HUES6 (cell line): ENCODE data around the gene STX2.

Experiments used
- H3K27ac ChIP-seq: 2 replicates; pipeline ENCODE4 v1.7.0; 2013; ENCODE audit warnings: low read depth, mild to moderate bottlenecking, low read length, inconsistent platforms
- H3K27me3 ChIP-seq: 2 replicates; pipeline ENCODE4 v1.6.1; 2013; ENCODE audit warnings: low read length; ENCODE audit not compliant: control insufficient read depth, insufficient read depth
- H3K36me3 ChIP-seq: 2 replicates; pipeline ENCODE4 v1.6.1; 2013; ENCODE audit warnings: low read length; ENCODE audit not compliant: control insufficient read depth, insufficient read depth
- H3K4me1 ChIP-seq: 2 replicates; pipeline ENCODE4 v1.6.1; 2013; ENCODE audit warnings: low read length; ENCODE audit not compliant: control insufficient read depth, insufficient read depth
- H3K4me3 ChIP-seq: 2 replicates; pipeline ENCODE4 v1.5.1; 2013; ENCODE audit warnings: low read depth, low read length
- H3K9ac ChIP-seq: one replicate; pipeline ENCODE4 v1.6.1; 2013; ENCODE audit warnings: mild to moderate bottlenecking, low read length
- H3K9me3 ChIP-seq: 2 replicates; pipeline ENCODE4 v1.6.1; 2013; ENCODE audit warnings: low read depth, low read length; ENCODE audit not compliant: control insufficient read depth, insufficient read depth

The STX2 gene

DNA sequence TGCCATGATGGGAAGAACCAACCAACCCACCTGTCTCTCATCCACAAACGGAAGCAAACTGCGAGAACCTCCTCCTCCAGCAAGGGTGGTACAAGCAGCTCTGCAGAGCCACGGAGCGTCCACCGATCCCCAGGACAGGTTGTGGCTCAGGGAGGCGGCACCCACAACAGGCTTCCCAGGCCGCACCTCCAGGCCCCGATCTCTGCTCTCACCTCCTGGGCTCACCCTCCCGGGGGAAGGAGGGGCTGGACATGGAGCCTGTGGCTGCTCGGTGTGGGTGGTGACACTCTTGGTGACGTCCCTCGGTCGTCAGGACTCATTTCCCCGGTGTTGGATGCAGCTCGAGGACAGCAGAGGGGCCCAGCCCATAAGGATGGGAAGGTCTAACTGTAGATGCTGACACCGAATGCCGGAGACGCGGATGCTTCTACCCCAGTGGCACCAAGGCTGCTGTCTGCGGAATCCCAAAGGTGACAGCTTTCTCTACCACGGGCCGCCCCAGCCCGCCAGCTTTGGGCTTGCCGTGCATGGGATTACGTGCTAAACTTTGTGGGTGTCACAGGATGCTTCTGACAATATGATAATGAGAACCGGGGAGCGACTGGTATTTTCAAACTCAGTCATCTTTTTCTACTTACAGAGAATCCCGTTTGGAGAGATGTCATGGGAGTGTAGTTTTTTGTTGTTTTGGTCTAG, 58.0 kb downstream of the STX2 start:
- Histone ChIP-seq H3K4me1 (peaks cover 20% of the 10 kb centered on the region), H3K9ac (no peak overlapping the region), H3K36me3 (no peaks in the 10 kb centered on the region), H3K27me3 (no peaks in the 10 kb centered on the region), H3K9me3 (peaks cover 2% of the 10 kb centered on the region; the same call in 1 of the 2 replicates), H3K4me3 (no peak overlapping the region), H3K27ac (no peak overlapping the region)

DNA sequence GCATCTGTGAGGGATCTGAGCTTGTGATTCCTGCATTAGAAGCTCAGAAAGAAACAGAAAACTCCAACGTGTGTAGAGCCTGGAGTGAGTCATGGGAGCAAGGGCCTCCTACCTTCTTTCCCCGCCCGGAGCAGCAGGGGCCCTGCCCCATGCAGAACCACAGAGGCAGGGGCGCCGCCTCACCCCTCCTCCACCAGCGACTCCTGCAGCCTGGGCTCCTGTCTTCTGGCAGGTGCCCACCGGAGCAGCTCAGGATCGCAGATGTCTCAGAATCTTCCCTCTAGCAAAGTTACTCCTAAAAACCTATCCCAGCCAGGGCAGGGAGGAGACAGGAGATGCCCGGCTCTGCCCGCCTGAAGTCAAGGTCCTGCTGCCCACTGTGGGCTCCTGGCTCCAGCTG, 58.7 kb downstream of the STX2 start:
- Histone ChIP-seq H3K9me3 (no peaks in the 10 kb centered on the region; the same call in 1 of the 2 replicates), H3K4me3 (no peak overlapping the region), H3K36me3 (no peaks in the 10 kb centered on the region), H3K4me1 (peaks cover 27% of the 10 kb centered on the region), H3K27ac (no peak overlapping the region), H3K27me3 (peaks cover 2% of the 10 kb centered on the region; the same call in 1 of the 2 replicates), H3K9ac (no peak overlapping the region)

- no peaks in the 10 kb centered on the region for H3K36me3 ChIP-seq
- peaks cover 27% of the 10 kb centered on the region for H3K4me1 ChIP-seq
- no peak overlapping the region for H3K4me3 ChIP-seq
- H3K27ac ChIP-seq = no peak overlapping the region
- H3K27me3 ChIP-seq = peaks cover 3% of the 10 kb centered on the region; the same call in 1 of the 2 replicates
- H3K9ac ChIP-seq = no peak overlapping the region
- H3K9me3 ChIP-seq = no peaks in the 10 kb centered on the region
These were observed 60.3 kb downstream of the STX2 start for GRCh38 chr12:130778776-130779175.

- H3K4me1 ChIP-seq = peaks cover 13% of the 10 kb centered on the region
- 0 out of 2 replicates have a peak overlapping the region, but pooled peaks have one; percentile 50 for H3K4me3 ChIP-seq
- peaks cover 3% of the 10 kb centered on the region; the same call in 1 of the 2 replicates for H3K27me3 ChIP-seq
- H3K27ac ChIP-seq = no peak overlapping the region
- H3K9me3 ChIP-seq = no peaks in the 10 kb centered on the region
- H3K9ac ChIP-seq = no peak overlapping the region
- H3K36me3 ChIP-seq = no peaks in the 10 kb centered on the region
These were observed 62.2 kb downstream of the STX2 start for GRCh38 chr12:130776857-130777339.

DNA sequence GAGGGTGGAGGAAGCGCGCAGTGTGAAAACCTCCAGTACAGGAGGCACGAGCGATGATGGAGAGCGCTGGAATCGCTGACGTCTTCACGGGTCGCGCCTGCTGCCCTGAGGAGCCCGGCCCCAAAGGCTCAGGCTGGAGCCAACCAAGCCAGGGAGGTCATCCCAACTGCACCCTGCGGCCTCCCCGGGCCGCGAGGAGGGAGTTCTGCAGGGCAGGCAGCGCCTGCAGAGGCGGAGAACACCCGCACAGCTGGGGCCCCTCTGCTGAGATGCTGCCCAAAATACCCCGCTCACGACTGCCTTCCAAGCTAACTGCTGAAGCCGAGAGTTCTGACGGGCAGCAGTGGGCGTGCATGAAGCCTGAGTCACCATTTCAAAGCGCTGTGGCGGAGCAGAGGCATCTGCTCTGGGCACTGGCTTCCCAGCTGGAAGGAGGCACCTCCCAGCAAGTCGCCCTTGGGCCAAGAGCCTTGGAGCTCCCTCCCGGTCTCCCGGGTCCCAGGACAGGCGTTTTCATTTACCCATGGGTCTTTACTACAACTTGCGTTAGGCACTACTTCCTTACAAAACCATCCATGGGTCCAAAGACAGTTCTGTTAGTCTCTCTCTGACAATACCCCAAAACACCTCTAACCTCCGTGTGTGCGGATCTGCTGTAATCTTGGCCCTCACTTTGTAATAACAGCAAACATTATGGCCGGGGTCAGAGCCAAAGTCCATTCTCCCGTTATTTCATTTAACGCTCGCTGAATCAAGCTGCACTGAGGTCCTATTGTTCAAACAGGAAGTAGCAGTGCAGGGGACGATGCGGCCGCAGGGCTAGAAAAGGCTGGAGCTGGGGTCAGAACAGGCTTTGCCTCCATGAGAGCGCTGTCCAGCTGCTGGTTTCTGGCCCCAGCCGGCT, 62.8 kb downstream of the STX2 start:
- H3K27ac ChIP-seq = no peak overlapping the region
- peak overlapping the region; percentile 50 for H3K4me3 ChIP-seq
- H3K9ac ChIP-seq = no peak overlapping the region

DNA sequence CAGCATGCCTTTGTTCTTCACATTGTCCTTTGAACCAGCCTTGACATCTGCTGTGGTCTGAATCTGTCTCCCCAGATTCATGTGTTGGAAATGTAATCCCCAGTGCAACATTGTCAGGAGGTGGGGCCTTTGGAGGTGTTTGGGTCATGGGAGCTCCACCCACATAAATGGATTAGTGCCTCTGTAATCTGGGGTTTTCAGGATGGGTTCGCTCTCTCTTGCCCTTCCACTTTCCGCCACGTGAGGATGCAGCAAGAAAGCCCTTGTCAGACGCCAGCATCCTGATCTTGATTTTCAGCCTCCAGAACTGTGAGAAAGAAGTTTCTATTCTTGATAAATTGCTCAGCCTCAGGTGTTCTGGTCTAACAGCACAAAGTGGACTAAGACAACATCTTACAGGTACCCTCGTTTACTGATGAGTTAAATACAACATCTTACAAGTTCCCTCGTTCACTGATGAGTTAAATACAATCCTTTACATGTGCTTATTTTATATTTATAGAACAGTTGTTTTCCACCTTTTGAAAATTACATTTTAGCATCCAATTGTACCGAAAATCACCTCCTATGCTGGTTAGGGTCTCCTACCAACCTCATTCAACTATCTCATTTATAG, 68.5 kb downstream of the STX2 start:
- no peak overlapping the region for H3K9ac ChIP-seq
- no peak overlapping the region for H3K27ac ChIP-seq
- 0 out of 2 replicates have a peak, but pooled peaks cover 3% of the 10 kb centered on the region for H3K4me1 ChIP-seq
- peaks cover 3% of the 10 kb centered on the region; the same call in 1 of the 2 replicates for H3K27me3 ChIP-seq
- H3K4me3 ChIP-seq = no peak overlapping the region
- no peaks in the 10 kb centered on the region for H3K36me3 ChIP-seq
- peaks cover 1% of the 10 kb centered on the region for H3K9me3 ChIP-seq

More for the DNA sequence above, 62.8 kb downstream of the STX2 start:
- H3K36me3 ChIP-seq = no peaks in the 10 kb centered on the region
- H3K4me1 ChIP-seq = peaks cover 13% of the 10 kb centered on the region
- H3K27me3 ChIP-seq = peaks cover 3% of the 10 kb centered on the region; the same call in 1 of the 2 replicates
- no peaks in the 10 kb centered on the region for H3K9me3 ChIP-seq

- Histone ChIP-seq H3K36me3 (peaks cover 7% of the 10 kb centered on the region; the same call in 1 of the 2 replicates), H3K27ac (no peak overlapping the region), H3K4me3 (no peak overlapping the region), H3K27me3 (no peaks in the 10 kb centered on the region), H3K9ac (no peak overlapping the region), H3K9me3 (peaks cover 18% of the 10 kb centered on the region), H3K4me1 (no peaks in the 10 kb centered on the region)
These were observed 70.9 kb downstream of the STX2 start for GRCh38 chr12:130768120-130768519.

GRCh38 chr12:130766470-130766869, 72.6 kb downstream of the STX2 start:
- H3K27ac ChIP-seq = no peak overlapping the region
- peaks cover 7% of the 10 kb centered on the region; the same call in 1 of the 2 replicates for H3K36me3 ChIP-seq
- H3K27me3 ChIP-seq = 0 out of 2 replicates have a peak, but pooled peaks cover 4% of the 10 kb centered on the region
- no peak overlapping the region for H3K4me3 ChIP-seq
- no peak overlapping the region for H3K9ac ChIP-seq
- no peaks in the 10 kb centered on the region for H3K4me1 ChIP-seq
- peaks cover 18% of the 10 kb centered on the region for H3K9me3 ChIP-seq

DNA sequence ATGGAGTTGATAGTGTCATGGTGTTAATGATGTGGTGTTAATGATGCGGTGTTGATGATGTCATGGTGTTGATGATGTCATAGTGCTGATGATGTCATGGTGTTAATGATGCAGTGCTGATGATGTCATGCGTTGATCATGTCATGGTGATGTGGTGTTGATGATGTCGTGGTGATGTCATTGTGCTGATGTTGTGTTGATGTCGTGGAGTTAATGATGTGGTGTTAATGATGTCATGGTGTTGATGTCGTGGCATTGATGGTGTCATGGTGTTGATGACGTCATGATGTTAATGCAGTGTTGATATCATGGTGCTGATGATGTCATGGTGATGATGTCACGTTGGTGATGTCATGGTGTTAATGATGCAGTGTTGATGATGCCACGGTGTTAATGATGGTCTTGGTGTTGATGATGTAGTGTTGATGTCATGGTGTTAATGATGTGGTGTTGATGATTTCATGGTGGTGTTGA, 73.8 kb downstream of the STX2 start:
- Histone ChIP-seq H3K36me3 (peaks cover 7% of the 10 kb centered on the region; the same call in 1 of the 2 replicates), H3K9me3 (peaks cover 18% of the 10 kb centered on the region), H3K9ac (no peak overlapping the region), H3K4me1 (no peaks in the 10 kb centered on the region), H3K4me3 (no peak overlapping the region), H3K27me3 (0 out of 2 replicates have a peak, but pooled peaks cover 4% of the 10 kb centered on the region), H3K27ac (no peak overlapping the region)

- Histone ChIP-seq H3K9ac (no peak overlapping the region), H3K4me1 (no peaks in the 10 kb centered on the region)
These were observed 74.4 kb downstream of the STX2 start for GRCh38 chr12:130764475-130765185.

More at GRCh38 chr12:130764475-130765185, 74.4 kb downstream of the STX2 start:
- H3K9me3 ChIP-seq = peaks cover 18% of the 10 kb centered on the region
- H3K36me3 ChIP-seq = peaks cover 7% of the 10 kb centered on the region; the same call in 1 of the 2 replicates
- H3K27ac ChIP-seq = no peak overlapping the region
- no peak overlapping the region for H3K4me3 ChIP-seq
- 0 out of 2 replicates have a peak, but pooled peaks cover 4% of the 10 kb centered on the region for H3K27me3 ChIP-seq
